IPS-NIHi11 (cell line): ENCODE data around the gene IL6ST.
"Not testable (repeated sequence)": the region's sequence is repeated elsewhere in the genome, so short reads cannot be mapped to it uniquely, and the experiment has no call there.

Experiments used
- DNase-seq: peaks from one replicate; pipeline ENCODE4 v3.0.0; 2012; ENCODE audit warnings: mixed read lengths, low spot score

The IL6ST gene

DNA sequence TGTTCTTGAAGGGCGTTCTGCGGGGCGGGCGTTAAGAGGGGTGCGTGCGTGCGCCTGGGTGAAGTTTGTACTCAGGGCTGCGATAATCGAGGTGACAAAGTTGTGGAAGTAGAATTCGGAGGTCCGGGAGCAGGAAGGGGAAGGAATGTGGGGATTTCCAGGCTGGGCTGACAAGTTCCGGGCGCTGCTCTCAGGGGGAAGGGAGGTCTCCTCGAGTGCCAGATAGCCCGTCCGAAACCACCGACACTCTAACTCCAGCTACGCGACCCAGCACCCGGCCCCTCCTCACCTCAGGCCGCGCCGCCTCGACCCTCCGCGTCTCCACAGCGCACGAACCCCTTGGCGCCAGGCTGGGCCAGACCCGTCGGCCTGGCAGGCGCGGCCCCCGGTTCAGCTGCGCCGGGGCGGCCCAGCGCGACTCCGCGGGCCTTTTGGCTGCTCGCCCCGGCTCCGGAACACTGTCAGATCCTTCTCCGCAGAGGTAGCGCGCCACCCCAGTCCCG is at the start of gene IL6ST:
TSS of gene IL6ST (minus strand) at position 469 of the 503 bp plus-strand sequence. CDS start 18,685 bp downstream, outside the sequence.
- DNase-seq: peak; percentile 82

DNA sequence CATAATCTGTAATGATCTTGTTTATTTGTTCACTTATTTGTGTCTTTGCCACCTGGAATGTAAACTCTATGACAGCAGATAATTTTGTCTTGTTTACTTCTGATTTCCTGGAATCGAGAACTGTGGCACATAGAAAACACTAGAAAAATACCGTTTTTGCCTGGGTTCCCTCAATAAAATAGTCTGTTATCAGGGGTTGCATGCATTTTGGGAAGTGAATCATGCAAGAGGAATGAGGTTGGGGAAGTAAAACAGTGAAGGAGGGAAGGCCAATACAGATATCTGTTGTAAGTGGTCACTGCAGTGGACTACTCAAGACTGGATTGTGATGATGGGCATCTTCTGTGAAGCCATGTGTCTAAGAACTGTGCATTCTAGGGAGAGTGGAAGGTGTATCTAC is 45.2 kb upstream of the IL6ST start:
- DNase-seq: no peak

- not testable (repeated sequence) for DNase-seq
These were observed 43.4 kb upstream of the IL6ST start for GRCh38 chr5:56038206-56038605.

DNA sequence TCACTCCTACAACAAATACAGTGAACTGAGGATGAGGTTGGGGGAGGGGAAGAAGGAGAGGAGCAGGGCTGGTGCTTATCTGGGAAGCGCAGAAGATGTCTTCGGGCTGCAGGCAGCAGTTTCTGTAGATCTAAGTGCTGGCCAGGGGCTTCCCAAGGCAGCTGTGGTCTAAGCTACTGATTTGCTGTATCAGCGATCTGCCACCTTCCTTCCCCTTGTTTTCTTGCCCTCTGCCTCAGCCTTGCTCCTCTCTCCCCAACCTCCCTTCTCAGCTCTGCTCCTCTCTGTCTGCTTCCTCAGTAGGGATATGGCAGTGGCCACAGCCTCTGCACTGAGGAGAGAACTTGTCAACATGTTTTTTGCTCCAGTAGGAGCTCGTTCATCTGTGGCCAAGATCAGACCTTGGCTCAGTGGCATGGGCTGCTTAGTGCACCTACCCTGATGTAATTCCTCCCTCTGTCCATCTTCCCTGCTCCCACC is 42.8 kb upstream of the IL6ST start:
- DNase-seq: no peak

- DNase-seq: not testable (repeated sequence)
These were observed 40.6 kb upstream of the IL6ST start for GRCh38 chr5:56035394-56035793.

DNA sequence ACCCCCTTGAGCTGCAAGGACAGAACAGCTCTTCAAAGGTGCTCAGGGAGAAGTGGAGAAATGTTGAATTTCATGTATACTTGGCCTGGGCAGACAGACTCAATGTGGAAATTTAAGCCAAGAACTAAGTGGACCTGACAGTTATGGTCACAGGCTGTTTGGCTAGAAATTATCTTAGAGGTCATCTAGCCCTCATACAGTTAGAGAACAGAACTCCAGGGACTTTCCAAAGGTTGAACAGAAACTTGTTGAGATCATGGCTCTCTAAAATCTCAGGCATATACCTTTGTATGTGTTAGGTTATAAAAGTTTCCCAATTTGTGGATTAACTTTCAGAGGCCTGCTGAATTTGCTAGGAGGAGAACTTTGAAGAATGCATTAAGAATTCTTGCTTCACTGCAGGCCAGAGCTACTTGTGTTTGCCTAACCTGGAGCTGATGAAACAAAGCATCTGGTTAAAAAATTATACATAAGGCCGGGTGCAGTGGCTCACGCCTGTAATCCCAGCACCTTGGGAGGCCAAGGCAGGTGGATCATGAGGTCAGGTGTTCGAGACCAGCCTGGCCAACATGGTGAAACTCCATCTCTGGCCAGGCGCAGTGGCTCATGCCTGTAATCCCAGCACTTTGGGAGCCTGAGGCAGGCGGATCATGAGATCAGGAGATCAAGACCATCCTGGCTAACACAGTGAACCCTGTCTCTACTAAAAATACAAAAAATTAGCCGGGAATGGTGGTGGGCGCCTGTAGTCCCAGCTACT is 35.3 kb upstream of the IL6ST start:
- not testable (repeated sequence) for DNase-seq

DNA sequence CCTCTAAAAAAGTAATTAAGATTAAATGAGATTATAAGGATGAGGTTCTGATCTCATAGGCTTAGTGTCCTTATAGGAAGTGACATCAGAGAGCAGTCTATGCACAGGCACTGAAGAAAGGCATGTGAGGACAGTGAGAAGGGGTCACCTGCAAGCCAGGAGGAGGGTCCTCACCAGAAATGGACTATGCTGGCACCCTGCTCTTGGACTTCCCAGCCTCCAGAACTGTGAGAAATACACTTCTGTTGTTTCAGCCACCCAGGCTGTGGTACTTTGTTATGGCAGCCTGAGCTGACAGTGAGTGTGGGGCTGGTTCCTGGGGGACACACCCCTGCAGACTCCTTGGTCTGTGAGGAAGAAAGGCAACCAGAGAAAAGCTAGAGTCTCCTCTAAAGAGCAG is 34.7 kb upstream of the IL6ST start:
- DNase-seq: no peak

DNA sequence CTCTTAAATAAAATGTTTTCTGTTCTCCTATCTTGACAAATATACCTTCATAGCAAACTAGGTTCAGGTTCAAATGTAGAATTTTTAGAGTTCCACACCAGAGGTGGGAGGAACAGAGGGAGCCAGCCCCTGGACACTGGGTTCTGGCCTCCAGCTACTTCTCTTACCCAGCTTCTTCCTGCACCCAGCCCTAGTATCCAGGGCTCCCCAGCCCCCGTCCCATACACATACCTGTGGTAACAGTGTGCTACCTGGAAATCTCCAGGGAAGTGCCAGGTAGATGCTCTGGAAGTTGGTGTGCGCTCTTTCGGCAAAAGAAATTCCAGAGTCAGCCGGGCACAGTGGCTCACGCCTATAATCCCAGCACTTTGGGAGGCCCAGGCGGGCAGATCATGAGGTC is 33.9 kb upstream of the IL6ST start:
- DNase-seq: no peak

DNA sequence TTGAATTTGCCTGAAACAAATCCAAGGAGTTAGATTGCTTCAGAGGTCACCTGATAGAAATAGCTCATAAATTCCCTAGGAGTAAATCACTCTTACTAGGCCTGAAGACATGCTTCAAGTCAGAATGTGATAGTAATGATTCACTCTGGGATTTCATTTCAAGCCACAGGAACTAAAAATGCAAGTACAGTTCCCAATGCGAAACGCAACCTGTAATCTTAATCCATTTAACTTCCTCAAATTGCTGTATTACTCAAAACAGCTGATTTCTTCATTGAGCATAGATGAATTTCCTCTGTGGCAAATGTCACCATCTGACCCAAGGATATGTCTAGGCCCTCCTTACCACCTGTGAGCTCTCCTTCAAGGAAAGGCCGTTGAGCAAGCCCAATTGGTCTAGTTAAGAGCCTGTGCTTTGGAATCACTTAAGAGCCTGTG is 32.1 kb upstream of the IL6ST start:
- DNase-seq: no peak

- DNase-seq: no peak
These were observed 30.6 kb upstream of the IL6ST start for GRCh38 chr5:56025151-56025885.

- DNase-seq: no peak
These were observed 30.0 kb upstream of the IL6ST start for GRCh38 chr5:56024810-56025150.

DNA sequence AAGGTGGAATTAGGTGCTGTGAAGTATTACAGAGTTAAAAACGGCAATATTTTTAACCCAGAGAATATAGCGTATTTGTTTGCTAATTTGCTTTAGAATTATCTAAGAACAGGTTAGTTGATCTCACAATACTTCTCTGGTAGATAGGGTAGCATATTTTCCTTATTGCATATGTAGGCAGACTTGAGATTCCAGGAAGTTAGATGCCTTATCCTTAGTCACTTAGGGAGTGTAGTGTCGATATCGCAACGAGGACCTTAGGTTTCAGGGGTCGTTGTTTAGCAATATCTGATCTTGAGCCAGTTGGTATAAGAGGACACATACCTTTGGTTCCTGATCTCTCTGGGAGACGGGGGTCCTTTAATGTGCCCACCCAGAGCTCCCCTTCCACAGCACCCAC is 28.5 kb upstream of the IL6ST start:
- DNase-seq: no peak

- DNase-seq: no peak
These were observed 24.8 kb upstream of the IL6ST start for GRCh38 chr5:56019306-56020272.

DNA sequence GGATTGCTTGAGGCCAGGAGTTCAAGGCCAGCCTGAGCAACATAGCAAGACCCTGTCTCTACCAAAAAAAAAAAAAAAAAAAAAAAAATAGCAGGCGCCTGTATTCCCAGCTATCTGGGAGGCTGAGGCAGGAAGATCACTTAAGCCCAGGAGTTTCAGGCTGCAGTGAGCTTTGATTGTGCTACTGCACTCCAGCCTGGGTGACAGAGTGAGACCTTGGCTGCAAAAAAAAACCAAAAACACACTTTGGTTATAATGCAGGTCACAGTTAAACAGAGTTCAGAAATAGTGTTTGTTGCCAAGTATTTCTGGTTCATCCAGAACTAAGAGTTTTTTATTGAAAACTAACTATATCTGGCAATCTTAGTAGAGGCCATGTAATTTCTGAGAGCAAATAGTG is 24.1 kb upstream of the IL6ST start:
- DNase-seq: no peak

DNA sequence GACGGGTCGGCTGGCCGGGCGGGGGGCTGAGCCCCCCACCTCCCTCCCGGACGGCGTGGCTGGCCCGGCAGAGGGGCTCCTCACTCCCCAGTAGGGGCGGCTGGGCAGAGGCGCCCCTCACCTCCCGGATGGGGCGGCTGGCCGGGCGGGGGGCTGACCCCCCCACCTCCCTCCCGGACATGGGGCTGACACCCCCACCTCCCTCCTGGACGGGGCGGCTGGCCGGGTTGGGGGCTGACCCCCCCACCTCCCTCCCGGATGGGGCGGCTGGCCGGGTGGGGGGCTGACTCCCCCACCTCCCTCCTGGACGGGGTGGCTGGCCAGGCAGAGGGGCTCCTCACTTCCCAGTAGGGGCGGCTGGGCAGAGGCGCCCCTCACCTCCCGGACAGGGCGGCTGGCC is 19.9 kb upstream of the IL6ST start:
- DNase-seq: not testable (repeated sequence)

- not testable (repeated sequence) for DNase-seq
These were observed 19.2 kb upstream of the IL6ST start for GRCh38 chr5:56013939-56014338.

DNA sequence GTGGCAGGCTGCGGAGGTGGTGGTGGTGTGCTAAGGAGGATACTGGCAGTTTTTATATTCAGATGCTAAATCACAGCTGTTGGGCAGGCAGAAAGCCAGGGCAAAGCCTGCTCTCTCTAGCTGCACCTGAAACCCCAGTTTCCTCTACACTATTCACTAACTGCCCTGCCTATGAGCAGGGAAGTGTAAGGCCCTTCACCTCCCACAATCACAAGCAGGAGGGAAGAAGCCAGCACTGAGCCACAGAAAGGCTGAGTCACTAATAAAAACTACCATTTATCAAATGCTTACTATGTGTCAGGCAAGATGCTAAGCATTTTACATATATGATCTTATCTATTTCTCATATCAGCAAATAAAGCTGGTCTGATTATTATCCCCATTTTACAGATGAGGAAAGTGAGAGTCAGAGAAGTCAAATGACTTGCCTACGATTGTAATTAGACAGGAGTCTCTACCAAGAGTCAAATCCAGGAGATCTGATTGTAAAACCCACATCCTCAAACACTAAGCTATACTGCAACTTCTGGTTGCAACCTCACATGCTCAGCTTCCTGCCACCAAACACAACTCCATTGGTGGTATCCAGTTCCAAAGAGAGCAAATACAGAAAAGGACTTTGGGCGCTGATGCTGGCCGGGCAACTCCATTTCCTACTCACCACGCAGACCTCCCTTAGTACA is 17.7 kb upstream of the IL6ST start:
- no peak for DNase-seq

DNA sequence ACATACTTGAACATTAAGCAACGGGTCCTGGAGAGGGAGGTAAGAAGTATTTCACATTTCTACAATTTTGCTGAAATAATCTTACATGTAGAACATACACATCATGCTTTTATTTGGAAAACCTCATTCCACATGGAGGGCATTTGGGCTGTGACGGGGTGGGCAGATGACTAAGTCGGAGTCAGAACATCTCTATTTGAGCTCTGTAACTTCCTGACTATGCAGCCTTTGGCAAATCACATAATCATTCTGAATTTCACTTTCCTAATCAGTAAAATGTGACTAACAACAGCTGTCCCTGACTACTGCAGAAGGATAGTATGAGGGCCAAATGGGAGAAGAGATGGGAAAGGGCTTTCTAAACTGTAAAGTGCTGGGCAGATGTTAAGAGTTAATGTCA is 17.1 kb upstream of the IL6ST start:
- no peak for DNase-seq

- no peak for DNase-seq
These were observed 15.7 kb upstream of the IL6ST start for GRCh38 chr5:56010431-56010830.

DNA sequence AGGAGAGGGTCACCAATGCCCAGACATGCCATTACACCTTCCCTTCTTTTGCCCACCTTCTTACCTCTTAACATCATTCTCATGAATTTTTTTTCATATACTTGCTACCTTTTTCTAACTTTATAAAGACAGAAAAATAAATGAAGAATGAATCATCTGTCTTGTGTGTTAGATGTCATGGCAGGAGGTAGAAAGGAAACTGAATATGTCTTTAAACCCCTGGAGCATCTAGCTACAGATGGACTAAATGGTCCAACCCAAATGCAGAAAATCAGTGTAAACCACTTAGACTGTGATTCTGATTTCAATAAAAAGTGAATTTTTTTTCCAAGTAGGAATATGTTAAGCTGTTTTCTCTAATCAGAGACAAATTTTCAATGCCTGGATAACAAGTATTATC is 11.8 kb upstream of the IL6ST start:
- no peak for DNase-seq

DNA sequence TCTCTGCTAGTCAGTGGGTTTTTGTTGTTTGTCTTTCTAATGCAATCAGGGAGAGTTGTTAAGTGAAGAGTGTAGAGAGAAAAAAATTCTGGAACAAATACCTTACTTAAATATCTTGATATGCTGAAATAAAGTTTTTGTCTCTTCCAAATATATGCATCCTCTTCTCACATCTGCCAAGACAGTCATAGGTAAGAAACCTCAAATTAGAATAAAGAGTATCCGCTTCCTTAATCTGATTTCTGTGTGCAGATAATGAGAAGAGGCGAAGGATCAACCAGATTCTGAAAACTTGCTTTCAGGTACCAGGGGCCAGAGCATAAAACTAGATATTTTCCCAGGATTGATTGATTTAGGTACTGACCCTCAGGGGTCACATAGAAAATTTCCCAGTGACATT is 11.3 kb upstream of the IL6ST start:
- DNase-seq: no peak
